Common myeloid progenitor, CD34-positive (primary cell): ENCODE results near the gene ZCCHC7.
"Not testable (repeated sequence)": the region's sequence is repeated elsewhere in the genome, so short reads cannot be mapped to it uniquely, and the experiment has no call there.

Experiments
- CTCF ChIA-PET: fragments of 350-600 bp; sonication (Branson Sonifier 250); formaldehyde crosslinking; loops from one replicate; lab custom pipeline; 2021; ENCODE audit warnings: antibody characterized with exemption; lab: Charles Lee
- POLR2A ChIA-PET: fragments of 350-600 bp; sonication (Branson Sonifier 250); formaldehyde crosslinking; loops from one replicate; lab custom pipeline; 2021; ENCODE audit warnings: antibody characterized with exemption; lab: Charles Lee
- DNase-seq, 3 donors: peaks; one replicate each; pipeline versions ENCODE4 v3.0.0 to v3.0.0-alpha.2; 2013
- H3K27ac ChIP-seq, 2 experiments: 1 replicate in 1 of 2; 2 replicates in 1 of 2; pipeline ENCODE4 v1.7.0; 2013; ENCODE audit warnings: inconsistent platforms in 2 of 2, low read length in 2 of 2, mild to moderate bottlenecking in 2 of 2, low read depth in 1 of 2, moderate library complexity in 1 of 2; ENCODE audit not compliant: severe bottlenecking in 2 of 2, insufficient read depth in 1 of 2, poor library complexity in 1 of 2
- H3K27me3 ChIP-seq, 5 experiments: replicated peaks in 2 of 5; 1 replicate in 3 of 5; 2 replicates in 2 of 5; pipeline versions ENCODE4 v1.6.1 to v1.7.0; 2013; ENCODE audit warnings: low read length in 4 of 5, mild to moderate bottlenecking in 2 of 5, moderate library complexity in 2 of 5, inconsistent platforms in 1 of 5; ENCODE audit not compliant: insufficient read depth in 5 of 5, control insufficient read depth in 4 of 5
- H3K36me3 ChIP-seq, 4 experiments: 1 replicate in 2 of 4; 2 replicates in 2 of 4; pipeline versions ENCODE4 v1.6.1 to v1.7.0; 2013; ENCODE audit warnings: low read length in 3 of 4, control low read depth in 1 of 4, mild to moderate bottlenecking in 1 of 4; ENCODE audit not compliant: control insufficient read depth in 4 of 4, insufficient read depth in 4 of 4
- H3K4me1 ChIP-seq, 4 experiments: 1 replicate in 3 of 4; 2 replicates in 1 of 4; pipeline versions ENCODE4 v1.6.1 to v1.7.1; 2013; ENCODE audit warnings: low read length in 3 of 4, mild to moderate bottlenecking in 3 of 4, control low read depth in 1 of 4, inconsistent platforms in 1 of 4, moderate library complexity in 1 of 4; ENCODE audit not compliant: control insufficient read depth in 4 of 4, insufficient read depth in 4 of 4; ENCODE audit errors: control extremely low read depth in 1 of 4
- H3K4me3 ChIP-seq, 7 experiments: 1 replicate in 4 of 7; 2 replicates in 3 of 7; pipeline versions ENCODE4 v1.5.1 to v1.7.0; 2013; ENCODE audit warnings: mild to moderate bottlenecking in 7 of 7, low read length in 6 of 7, moderate library complexity in 6 of 7, inconsistent platforms in 2 of 7, low read depth in 2 of 7, control low read depth in 1 of 7; ENCODE audit not compliant: insufficient read depth in 4 of 7, control insufficient read depth in 1 of 7; ENCODE audit errors: extremely low read depth in 1 of 7
- H3K9me3 ChIP-seq, 5 experiments: 1 replicate in 4 of 5; 2 replicates in 1 of 5; pipeline versions ENCODE4 v1.6.1 to v1.7.1; 2013; ENCODE audit warnings: low read length in 4 of 5, mild to moderate bottlenecking in 2 of 5, inconsistent platforms in 1 of 5, low read depth in 1 of 5, moderate library complexity in 1 of 5; ENCODE audit not compliant: control insufficient read depth in 4 of 5, insufficient read depth in 2 of 5; ENCODE audit errors: control extremely low read depth in 1 of 5
- WGBS: methylation state at CpG from one replicate; pipeline ENCODE4 v1.1.5; 2013; ENCODE audit not compliant: insufficient coverage; 5-methylcytosine and 5-hydroxymethylcytosine counted together

The ZCCHC7 gene

DNA sequence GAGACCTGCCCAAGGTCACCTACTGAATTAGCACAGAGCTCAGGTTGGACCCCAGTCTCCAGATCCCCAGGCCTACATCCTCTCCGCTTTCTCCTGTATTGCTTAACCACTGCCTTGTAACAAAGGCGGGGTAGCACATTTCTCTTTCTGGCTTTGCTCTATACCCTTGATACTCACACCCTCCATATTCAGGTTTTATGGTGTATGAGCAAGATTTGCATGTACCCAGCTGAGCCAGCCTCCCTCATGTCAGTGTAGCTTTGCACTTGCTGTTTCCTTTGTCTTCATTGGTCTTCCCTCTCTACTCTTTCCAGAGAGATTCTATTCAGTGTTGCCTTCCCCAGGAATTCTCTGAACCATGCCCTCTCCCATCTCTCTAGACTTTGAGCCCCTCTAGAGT, 19.6 kb upstream of the ZCCHC7 start:
- no peaks in the 10 kb centered on the region for H3K36me3 ChIP-seq
- H3K9me3 ChIP-seq: no peaks in the 10 kb centered on the region
- CTCF ChIA-PET: interaction anchor here (0.8 to 1.2 kb wide), 2 partner anchors 16 to 93 kb away, joined by 3 to 4 read pairs; no protein-coding TSS in a partner anchor
- POLR2A ChIA-PET: no interaction called here
- H3K27me3 ChIP-seq: no peaks in the 10 kb centered on the region
- no peak overlapping the region for H3K4me3 ChIP-seq
- no peak for DNase-seq
- H3K4me1 ChIP-seq: no peaks in the 10 kb centered on the region
- H3K27ac ChIP-seq: no peak overlapping the region
- WGBS: 92% methylated on average over 2 of the region's 2 CpGs

DNA sequence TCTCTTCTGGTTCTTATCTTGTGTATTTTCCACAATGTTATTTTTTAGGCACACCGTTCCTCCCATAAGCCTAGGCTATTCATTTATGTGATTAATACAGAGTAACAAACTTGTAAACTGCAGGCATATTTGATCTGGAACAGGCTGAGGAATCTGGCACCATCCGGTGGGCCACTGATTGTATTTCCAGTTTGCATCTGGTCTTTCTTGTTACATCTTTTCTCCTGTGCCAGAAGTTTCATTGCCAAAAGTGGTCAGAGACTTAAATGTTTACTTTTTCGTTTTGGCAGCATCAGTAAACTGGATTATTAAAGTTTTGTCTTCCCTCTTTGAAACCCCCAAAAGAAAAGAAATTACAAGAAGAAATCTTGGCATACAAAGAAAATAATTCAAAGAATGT, 17.9 kb upstream of the ZCCHC7 start:
- Histone ChIP-seq H3K27ac (no peak overlapping the region), H3K4me3 (no peak overlapping the region), H3K4me1 (no peaks in the 10 kb centered on the region), H3K36me3 (no peaks in the 10 kb centered on the region), H3K9me3 (no peaks in the 10 kb centered on the region), H3K27me3 (no peaks in the 10 kb centered on the region)
- POLR2A ChIA-PET: no interaction called here
- CTCF ChIA-PET: no interaction called here
- no peak for DNase-seq
- 100% methylated on average over 1 of the region's 3 CpGs for WGBS

DNA sequence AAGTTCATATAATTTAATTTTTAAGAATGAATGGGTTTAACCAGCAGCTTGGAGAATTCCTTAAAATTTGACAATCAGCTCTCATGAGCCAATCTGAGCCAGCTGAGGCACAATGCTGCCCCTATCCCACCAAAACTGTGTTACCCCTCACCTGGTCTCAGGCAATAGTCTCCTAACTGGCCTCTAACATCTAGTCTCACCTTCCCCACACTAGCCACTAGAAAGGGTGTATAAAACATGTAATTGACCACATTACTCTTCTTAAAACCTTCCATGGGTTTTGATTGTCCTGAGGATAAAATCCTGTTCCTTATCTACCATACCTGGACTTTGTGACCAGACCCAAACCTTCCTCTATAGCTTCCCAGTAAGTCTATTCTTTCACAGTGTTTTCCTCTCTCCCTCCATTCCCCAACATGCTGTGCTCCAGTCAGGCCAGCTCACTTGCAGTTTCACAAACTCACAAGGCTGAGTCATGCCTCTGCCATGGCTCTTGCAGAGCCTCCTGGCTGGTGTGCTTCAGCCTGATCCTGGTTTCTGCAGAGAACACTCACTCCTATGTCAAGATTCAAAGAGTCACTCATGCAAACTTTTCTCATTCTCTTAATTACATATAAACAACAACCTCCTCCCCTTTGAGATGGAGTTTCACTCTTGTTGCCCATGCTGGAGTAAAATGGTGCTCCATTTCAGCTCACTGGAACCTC, 16.0 kb upstream of the ZCCHC7 start:
- no peaks in the 10 kb centered on the region for H3K27me3 ChIP-seq
- ChIA-PET POLR2A (no interaction called here), CTCF (interaction anchor here (1.0 to 1.2 kb wide), 2 partner anchors 14 to 225 kb away, joined by 3 to 4 read pairs; no protein-coding TSS in a partner anchor)
- no peak overlapping the region for H3K27ac ChIP-seq
- peaks cover 0 to 2% (median 0%) of the 10 kb centered on the region in 4 experiments for H3K4me1 ChIP-seq
- no peak overlapping the region for H3K4me3 ChIP-seq
- DNase-seq: no peak
- no peaks in the 10 kb centered on the region for H3K36me3 ChIP-seq
- H3K9me3 ChIP-seq: no peaks in the 10 kb centered on the region

DNA sequence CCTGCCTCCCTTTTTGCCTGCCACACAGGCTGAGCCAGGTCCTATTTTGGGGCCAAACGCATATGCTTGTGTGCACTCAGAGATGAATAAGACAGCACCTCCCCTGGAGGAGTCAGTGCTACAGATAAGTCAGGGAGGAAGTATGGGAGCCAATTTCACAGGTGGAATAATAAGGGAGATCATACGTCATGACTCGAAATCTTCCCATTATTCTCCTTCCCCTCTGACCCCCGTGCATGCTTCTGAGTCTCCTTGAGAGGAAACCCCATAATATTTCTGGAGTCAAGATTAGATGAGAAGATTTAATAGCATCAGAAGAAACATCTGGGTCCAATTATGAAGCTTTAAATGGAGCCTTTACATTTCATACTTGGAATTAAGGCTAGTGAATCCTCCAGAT, 15.1 kb upstream of the ZCCHC7 start:
- peaks cover 0 to 2% (median 0%) of the 10 kb centered on the region in 4 experiments for H3K4me1 ChIP-seq
- WGBS: 83% methylated on average over 2 of the region's 4 CpGs
- H3K27ac ChIP-seq: no peak overlapping the region
- H3K9me3 ChIP-seq: no peaks in the 10 kb centered on the region
- ChIA-PET CTCF (no interaction called here), POLR2A (no interaction called here)
- DNase-seq: no peak
- no peak overlapping the region for H3K4me3 ChIP-seq
- H3K36me3 ChIP-seq: no peaks in the 10 kb centered on the region
- no peaks in the 10 kb centered on the region for H3K27me3 ChIP-seq

DNA sequence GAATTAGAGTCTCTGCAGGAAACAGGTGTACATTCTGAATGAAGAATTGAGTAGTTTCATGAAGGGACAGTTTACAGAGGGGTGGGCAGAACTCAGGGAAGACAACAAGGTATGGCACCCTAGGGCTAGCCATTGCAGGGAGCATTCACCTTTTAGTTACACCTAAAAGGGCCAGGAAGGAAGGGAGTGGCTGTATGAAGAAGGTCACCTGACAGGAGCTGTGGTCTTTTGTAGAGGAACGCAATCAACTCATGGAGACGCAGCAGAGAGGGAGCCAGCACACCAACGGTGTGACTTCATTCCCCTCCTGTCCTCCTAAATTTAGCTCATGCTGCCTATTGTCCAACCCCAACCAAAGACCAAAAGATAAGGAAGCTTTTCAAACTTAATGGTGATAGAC, 12.7 kb upstream of the ZCCHC7 start:
- Histone ChIP-seq H3K9me3 (no peaks in the 10 kb centered on the region), H3K4me3 (no peak overlapping the region), H3K4me1 (peaks cover 0 to 2% (median 0%) of the 10 kb centered on the region in 4 experiments), H3K36me3 (no peaks in the 10 kb centered on the region), H3K27ac (no peak overlapping the region), H3K27me3 (no peaks in the 10 kb centered on the region)
- DNase-seq: no peak
- POLR2A ChIA-PET: no interaction called here
- WGBS: no CpG with 5 or more reads among the region's 3 CpGs
- CTCF ChIA-PET: no interaction called here

DNA sequence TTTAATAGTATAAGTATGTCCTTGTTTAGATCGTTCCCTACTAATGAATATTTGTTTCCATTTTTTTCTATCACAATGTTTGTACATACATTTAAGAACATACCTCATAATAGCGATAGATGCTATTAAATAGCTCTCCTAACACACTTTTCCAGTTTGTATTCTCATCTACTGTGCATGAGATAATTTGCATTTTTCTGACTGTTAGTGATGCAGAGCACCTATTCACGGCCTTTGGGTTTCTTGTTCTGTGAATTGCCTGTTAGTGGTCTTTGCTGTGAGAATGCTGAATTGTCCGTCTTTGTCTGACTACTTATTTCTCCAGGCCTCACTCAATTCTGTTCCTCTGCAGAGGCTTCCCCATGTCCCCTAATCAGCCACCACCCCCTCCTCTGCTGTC, 5.9 kb upstream of the ZCCHC7 start:
- POLR2A ChIA-PET, H3K4me3 ChIP-seq, H3K27ac ChIP-seq, H3K36me3 ChIP-seq, H3K27me3 ChIP-seq, DNase-seq, H3K4me1 ChIP-seq, H3K9me3 ChIP-seq: not testable (repeated sequence)
- CTCF ChIA-PET: interaction anchor here (0.5 kb wide), 1 partner anchor 252 kb away, joined by 3 read pairs; no protein-coding TSS in a partner anchor
- WGBS: no CpG with 5 or more reads among the region's 4 CpGs

DNA sequence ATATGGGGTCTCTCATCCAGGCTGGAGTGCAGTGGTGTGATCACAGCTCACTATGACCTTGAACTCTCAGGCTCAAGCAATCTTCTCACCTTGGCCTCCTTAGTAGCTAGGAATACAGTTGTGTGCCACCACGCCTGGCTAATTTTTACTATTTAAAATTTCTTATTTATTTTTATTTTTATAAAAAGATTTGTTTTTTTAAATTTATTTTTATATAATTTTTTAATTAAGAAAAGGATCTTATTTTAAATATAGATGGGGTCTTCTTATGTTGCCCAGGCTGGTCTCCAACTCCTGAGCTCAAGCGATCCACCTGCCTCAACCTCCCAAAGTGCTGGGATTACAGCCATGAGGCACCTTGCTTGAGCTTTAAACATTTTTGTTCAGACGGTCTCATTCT, 2.4 kb upstream of the ZCCHC7 start:
- Histone ChIP-seq H3K27ac (no peak overlapping the region), H3K9me3 (peaks cover 0 to 3% (median 0%) of the 10 kb centered on the region in 5 experiments), H3K36me3 (no peaks in the 10 kb centered on the region), H3K4me1 (peaks cover 2 to 13% (median 7%) of the 10 kb centered on the region in 4 experiments), H3K27me3 (no peaks in the 10 kb centered on the region), H3K4me3 (no peak overlapping the region)
- WGBS: 96% methylated on average over 2 of the region's 3 CpGs
- DNase-seq: no peak
- ChIA-PET POLR2A (no interaction called here), CTCF (interaction anchor here (1.7 kb wide), 1 partner anchor 14 kb away, joined by 4 read pairs; no protein-coding TSS in a partner anchor)
